Stimulated activated CD8-positive, alpha-beta memory T cell treated with anti-CD3 and anti-CD28 coated beads, Interleukin-4, amount 100 ng/mL, for 4 hours (primary cell): ENCODE results near the gene SERPINA6.
"Not testable (repeated sequence)": the region's sequence is repeated elsewhere in the genome, so short reads cannot be mapped to it uniquely, and the experiment has no call there.

Experiments used
- DNase-seq, 2 donors: peaks; one replicate each; pipeline ENCODE4 v3.0.0-alpha.2; 2020; ENCODE audit warnings: low read depth in 2 of 2, low spot score in 1 of 2

SERPINA6 gene, protein sequence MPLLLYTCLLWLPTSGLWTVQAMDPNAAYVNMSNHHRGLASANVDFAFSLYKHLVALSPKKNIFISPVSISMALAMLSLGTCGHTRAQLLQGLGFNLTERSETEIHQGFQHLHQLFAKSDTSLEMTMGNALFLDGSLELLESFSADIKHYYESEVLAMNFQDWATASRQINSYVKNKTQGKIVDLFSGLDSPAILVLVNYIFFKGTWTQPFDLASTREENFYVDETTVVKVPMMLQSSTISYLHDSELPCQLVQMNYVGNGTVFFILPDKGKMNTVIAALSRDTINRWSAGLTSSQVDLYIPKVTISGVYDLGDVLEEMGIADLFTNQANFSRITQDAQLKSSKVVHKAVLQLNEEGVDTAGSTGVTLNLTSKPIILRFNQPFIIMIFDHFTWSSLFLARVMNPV

DNA sequence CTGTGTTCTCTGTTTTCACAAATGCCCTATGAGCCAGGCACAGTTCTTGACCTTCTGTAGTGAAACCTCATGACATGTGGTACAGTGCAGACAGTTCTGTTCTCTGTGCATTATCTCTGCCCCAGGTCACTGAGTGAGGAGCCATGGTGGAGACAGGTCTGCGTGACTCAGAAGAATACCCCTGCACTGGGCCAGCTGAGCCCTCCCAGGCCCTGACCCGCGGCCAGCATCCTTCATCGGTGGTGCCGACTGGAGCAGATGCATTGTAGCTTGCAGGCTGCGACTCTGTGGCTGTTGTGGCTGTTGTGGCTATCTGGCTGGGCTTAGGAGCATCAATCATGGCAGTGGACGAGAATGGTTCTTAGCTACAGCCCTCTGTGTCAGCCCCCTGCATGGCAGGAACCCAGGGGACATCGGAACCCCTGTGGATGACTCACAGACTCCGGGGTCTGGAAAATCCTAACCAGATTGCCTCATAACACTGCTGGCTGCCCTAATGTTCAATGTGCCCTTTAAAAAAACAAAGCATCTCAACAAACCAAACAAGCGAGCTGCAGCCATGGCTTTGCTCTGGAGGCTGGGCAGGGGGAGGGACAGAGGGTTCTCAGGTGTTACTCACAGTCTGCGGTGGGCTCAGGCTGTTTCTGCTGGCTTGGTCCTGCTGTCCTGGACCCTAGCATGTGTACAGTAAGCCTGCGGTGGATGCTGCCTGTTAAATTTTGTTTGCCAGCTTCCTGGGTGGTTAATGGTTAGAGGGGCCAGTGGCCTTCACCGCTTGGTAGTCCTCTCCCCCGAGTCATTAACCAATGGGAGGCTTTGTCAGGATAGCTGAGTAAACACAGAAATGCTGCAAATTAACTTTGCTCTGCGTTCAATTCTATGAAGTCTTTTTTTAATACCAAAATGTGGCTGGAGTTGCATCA, at the start of gene SERPINA6:
SERPINA6 (minus strand) TSS at position 689 of the 923 bp plus-strand sequence. CDS start 8,688 bp downstream, outside the sequence.
- no peak for DNase-seq

DNA sequence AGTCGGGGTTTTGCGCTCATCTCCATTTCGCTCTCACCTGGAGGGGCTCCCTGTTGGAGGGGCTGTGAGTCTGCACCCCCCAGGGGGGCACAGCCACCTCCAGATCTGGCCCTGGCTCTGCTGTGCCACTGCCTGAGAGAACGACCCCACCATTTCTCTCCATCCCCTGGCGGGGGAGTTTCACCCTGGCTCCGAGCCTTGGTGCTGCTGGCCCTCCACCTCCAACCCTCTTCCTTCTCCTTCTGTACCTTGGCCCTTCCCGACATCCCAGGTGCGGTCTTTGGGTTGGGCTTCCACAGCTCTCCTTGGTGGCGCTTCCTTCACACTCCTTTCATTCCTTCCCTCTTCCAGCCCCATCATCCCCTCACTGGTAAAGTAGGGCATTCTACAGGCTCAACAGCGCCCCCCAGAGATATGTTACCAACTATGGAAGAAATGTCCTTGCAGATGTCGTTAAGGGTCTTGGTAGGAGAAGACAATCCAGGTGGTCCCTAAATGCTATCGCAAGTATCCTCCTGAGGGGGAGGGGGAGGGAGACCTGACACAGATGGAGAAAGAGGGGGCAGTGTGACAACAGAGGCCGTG, 49.0 kb upstream of the SERPINA6 start:
- no peak for DNase-seq

DNA sequence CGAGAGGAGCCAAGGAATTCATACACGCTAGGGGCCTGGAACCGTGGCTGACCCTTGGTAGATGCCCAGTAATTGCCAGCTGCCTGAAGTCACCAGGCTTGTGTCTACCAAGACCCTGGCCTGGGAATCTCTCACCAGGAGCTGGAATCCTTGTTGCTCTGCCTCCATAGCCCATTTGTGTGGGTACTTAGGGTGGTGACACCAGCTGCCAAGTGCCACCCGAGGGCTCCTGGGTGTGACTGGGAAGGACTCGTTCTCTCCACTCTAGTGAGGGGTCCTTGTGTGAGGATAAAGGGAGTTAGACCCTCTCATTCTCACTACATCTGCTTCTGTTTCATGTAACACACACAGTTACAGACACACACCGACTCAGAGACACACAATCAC, 47.4 kb upstream of the SERPINA6 start:
- no peak for DNase-seq

DNA sequence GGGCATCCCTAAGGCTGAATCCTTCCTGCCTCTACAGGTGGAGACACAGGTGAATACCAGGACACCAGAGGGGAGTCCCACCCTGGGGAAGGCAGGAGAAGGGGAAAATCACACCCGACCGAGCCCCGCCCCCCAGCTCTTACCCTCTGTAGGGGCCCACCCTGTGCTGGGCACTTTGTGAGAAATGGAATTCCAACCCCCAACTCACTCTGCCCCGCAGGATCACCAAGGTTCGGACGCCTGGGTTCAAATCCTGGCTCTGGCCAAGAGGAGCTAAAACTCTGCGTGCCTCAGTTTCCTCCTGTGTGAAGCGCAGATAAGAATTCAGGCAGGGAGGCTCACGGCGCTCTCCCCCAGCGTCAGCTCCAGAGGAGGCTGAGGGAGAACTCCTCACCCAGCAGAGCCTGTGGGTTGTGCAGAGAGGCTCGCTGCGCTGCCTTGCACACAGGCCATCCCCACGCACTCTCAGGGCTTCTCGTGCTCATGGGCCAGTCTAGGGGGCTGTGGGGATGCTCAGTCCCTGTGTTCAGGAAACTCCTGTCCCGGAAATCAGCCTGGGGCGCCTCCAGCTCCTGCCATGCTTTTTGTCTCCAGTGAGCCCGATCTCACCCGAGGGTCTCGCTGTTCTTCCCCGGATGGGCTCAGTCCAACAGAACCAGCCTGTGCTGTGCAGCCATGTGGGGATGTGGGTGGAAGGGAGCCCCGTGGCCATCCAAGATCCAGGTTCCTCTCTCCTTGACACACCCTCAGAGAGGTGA, 46.8 kb upstream of the SERPINA6 start:
- not testable (repeated sequence) for DNase-seq

DNA sequence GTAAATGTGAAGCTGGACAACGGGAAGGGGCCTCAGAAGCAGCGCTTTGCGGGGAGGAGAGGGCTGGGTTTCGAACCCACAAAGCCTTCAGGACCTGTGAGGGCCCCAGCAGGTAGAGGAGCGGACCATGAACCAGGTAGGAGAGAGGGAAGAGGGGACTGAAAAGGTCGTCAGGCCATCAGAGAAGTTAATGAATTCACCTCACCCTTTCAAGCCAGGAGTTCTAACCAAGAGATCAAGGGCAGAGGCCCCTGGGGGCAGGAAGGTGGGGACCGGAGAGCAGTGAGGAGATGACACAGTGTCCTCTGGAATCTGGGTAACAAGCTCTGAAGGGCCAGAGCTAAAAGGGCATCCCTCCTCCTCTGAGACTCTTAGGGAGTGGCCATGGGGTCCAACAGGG, 45.8 kb upstream of the SERPINA6 start:
- DNase-seq = no peak

DNA sequence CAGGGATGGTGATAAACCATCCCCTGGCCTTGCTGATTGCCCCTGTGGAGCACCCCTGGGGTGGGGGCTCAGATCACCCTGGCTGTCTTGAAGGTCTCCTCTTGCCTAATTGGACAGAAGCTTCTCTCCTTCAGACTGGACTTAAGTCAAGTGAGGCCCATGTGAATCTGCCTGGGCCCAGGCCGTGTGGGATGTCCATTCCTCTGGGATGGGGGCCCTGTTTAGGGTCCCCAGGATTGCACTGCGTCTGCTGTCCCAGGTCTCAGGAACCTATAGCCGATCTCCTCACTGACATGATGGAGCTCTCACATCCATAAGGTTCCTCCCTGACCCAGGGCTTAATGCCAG, 45.1 kb upstream of the SERPINA6 start:
- DNase-seq = no peak

DNA sequence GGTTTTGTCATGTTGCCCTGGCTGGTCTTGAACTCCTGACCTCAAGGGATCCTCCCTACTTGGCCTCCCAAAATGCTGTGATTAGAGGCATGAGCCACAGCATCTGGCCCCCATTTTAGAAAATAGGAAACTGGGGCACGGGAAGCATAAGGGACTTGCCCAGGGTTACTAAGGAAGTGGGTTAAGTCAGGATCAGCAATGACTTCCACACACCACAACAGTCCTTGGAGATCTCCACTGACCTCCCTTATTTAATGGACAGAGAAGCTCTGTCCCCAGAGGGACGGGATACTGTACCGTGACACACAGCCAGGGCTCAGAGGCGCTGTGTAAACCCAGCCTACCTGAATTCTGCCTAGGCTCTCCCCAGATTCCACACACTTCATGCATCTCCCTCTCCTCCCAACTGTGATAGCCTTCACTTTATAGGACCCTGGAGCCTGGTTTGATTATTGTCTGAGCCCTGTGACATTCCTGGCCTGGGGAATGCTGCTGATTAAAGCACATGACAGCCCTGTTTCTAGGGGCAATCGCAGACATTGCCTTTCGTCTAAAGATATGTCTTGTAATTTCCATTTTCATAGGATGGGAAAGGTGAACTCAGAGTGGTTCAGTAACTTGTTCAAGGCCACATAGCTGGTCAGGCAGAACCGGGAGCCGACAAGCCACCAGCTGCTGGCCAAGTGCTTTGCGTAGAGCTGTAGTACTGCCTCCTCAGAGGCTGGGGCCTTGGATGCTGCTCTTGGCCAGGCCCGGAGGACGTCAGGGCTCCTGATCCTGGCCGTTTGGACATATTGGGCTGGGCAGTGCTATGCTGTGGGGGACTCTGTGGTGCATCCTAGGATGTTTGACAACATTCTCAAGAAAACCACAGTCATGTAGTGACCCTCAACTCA, 44.5 kb upstream of the SERPINA6 start:
- DNase-seq = no peak

DNA sequence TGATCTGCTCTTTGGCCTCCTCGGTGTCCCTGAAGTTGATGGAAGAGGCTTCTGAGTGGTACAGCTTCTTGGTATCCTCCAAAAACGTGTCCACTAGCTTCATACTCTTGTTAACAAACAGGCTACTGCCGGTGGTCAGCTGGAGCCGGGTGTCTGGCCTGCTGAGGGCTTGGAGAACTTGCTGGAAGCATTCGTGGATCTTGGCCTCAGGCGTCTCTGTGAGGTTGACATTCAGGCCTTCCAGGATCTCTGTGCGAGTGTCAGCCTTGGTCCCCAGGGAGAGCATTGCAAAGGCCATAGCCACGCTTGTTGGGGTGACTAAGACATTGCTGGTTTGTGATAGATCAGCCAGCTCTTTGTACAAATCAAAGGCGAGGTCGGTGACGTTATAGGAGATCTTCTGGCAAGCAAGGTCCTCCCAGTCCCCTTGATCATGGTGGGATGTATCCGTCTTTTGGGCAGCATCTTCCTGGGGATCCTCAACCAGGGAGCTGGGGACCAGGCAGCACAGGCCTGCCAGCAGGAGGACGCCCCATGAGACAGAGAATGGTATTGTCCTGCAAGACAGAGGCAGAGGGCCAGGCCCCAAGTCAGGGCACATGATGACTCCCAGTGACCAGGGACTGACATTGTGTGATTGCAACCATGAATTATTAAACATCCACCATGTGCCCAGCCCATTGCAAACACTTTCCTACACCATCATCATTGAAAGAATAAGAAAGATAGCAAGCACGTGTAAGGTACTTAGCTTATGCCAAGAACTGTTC, 43.2 kb upstream of the SERPINA6 start, which contains the start of gene SERPINA2:
SERPINA2 (minus strand) TSS at position 553 of the 770 bp plus-strand sequence.
- no peak for DNase-seq

DNA sequence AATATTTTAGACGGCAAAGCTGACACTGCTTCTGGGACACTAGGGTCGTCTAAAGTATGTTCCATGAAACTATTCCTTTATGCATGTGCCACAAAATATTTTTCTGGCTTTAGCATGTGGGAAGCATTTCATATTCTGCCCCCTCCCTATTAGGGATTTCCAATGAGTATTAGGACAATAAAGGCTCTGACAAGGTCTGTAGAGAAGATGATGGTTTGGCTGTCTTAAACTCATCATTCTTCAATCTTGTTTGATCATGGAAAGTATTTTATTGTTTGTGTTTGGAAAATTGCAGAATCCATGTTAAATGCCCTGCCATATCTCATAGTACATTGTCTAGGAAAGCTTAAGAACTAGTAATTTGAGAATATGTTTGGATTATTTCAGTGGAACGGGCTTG, 42.5 kb upstream of the SERPINA6 start:
- no peak for DNase-seq

DNA sequence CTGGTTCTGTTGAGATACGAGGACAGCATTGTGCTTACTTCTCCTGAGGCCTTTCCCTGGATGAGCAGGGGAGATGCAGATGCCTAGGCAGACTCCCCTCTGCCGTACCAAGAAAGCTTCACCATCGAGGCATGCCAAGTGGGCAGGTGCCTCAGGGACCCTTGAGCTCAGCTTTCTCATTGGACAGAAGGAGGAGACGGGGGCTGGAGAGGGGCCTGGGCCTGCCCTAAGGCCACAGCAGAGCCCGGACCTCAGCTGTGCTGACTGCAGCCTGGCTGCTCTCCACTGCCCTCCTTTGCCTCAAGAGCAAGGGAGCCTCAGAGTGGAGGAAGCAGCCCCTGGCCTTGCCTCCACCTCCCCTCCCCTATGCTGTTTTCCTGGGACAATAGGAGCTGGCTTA, 41.8 kb upstream of the SERPINA6 start:
- DNase-seq = no peak

DNA sequence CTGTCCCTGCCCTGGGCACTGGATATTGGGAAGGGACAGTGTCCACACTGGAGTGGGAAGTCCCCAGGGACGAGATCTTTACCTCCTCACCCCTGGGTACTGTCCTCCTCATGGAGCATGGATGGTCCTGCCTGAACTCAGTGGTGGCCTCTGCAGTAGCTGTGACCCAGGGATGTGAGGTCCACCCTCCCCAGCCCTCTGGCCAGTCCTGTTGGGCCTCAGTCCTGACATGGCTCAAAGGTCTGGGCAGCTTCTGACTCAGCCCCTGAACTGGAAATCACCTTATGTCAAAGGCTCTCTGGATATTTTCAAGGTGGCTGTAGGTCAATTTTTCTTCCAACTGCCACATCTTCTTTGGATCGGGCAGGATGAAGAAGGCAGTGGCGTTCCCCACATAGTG, 40.9 kb upstream of the SERPINA6 start:
- no peak for DNase-seq

DNA sequence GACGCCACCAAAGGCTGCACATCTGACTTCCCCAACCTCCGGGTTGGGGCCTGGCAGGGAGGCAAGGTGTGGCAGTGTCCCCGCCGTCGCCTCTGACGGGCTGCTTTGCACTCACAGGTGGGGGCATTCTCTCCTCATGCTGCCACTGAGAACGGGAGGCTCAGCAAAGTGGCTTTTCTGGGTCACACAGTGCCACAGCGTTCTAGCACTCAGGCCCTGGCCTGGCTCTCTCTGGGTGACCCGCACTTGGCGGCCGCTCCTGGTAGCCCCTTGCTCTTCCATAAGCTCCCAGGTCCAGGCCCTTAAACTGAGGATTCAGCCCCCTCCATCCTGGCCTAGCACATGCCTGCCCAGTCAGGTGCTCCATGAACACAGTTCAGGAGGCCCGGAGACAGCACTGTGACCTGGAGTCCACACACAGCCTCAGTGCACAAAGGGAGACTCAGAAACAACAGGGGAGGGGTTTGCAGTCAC, 40.1 kb upstream of the SERPINA6 start:
- DNase-seq = no peak

DNA sequence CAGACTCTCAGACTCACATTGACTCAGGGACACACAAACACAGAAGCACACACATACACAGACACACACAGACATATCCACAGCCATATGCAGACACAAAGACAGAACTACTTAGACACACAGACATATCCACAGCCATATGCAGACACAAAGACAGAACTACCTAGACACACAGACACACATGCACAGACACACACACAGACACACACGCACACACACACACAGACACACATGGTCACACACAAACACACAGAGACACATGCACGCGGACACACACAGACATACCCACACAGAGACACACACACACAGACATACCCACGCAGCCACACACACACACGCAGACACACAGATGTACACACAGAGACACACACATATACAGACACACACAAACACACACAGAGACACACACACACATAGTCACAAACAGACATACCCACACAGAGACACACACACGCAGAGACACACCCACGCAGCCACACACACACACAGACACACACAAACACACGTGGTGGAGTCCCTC, 39.5 kb upstream of the SERPINA6 start:
- no peak for DNase-seq

DNA sequence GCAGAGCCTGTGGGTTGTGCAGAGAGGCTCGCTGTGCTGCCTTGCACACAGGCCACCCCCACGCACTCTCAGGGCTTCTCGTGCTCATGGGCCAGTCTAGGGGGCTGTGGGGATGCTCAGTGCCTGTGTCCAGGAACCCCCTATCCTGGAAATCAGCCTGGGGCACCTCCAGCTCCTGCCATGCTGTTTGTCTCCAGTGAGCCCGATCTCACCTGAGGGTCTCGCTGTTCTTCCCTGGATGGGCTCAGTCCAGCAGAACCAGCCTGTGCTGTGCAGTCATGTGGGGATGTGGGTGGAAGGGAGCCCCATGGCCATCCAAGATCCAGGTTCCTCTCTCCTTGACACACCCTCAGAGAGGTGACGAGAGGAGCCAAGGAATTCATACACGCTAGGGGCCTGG, 38.5 kb upstream of the SERPINA6 start:
- no peak for DNase-seq

DNA sequence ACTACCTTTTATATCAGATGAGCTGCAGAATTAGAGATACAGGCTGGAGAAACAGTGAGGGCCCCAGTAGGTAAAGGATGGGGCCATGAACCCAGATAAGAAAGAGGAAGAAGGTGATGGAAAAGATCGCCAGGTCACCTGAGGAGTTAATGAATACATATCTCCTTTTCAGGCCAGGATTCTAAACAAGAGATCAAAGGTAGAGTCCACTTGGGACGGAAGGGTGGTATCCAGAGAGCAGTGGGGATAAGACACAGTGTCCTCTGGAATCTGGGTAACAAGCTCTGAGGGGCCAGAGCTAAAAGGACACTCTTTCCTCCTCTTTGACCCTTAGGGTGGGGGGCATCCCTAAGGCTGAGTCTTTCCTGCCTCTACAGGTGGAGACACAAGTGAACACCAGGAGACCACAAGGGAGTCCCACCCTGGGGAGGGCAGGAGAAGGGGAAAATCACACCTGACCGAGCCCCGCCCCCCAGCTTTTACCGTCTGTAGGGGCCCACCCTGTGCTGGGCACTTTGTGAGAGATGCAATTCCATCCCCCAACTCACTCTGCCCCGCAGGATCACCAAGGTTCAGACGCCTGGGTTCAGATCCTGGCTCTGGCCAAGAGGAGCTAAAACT, 37.9 kb upstream of the SERPINA6 start:
- no peak for DNase-seq

DNA sequence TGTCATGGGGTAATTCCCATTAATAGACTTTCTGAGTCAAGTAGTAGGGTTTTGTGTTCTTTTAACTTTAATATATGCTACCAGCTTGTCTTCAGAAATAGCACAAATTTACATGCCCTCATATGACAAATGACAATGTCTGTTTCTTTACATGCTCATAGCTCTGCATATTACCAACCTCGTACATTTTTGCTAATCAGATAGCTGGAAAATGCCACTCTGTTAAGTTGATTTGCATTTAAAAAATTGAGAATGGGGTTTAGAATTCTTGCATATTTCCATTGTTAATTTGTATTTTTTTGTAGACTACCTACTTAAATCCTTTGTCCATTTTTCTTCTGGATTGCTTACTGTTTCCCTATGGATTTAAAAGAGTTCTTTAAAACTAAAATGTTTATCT, 34.0 kb upstream of the SERPINA6 start:
- no peak for DNase-seq

DNA sequence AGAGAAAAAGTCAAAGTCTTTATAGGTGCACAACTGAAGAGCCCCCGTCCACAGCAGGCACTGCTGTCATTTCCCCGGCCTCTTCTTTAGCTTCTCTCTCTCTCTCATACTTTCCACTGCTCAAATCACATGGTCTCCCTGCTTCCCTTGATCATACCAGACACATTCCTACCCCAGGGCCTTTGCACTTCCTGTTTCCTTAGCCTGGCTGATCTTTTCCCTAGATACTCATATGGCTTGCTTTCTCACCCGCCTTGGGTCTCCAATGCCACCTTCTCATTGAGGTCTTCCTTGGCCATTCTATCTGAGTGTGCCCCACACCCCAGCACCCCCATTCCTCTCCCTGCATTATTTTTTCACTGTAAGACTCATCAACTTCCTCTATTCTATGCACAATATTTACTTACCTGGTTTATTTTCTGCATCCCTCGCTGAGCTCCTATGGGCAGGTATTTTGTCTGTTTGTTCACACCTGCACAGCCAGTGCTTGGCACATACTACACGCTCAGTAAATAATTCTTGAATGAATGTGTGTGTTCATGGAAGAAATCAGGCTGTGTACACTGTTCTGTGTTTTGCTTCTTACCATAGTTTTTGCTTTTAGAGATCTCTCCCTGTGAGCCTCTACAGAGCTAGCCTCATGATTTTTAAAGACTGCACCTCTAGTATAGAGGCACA, 33.4 kb upstream of the SERPINA6 start:
- DNase-seq = no peak
